Endometrial microvascular endothelial cells (primary cell): Measurements from ENCODE around the gene TMEM41B. TPM values are rescaled to one million over a fixed set of nuclear protein-coding genes. Genes with fewer than 3 reads are reported as not detected.
"Not testable (repeated sequence)": the region's sequence is repeated elsewhere in the genome, so short reads cannot be mapped to it uniquely, and the experiment has no call there.

Experiments used
- in situ Hi-C: cut with HindIII; loops from 2 replicates; pipeline ENCODE4 v1.10.0; 2017; ENCODE audit warnings: low sequenced_read_pairs, low pct_unique_long_range_greater_than_20kb; ENCODE audit errors: inconsistent ontology term
- total RNA-seq: library from RNA; depleted of rRNA; stranded (reverse); fragments of >200 nt; gene quantifications from one replicate; pipeline ENCODE4 v1.2.3, GENCODE V29; 2015; ENCODE audit errors: inconsistent ontology term

TMEM41B gene, protein sequence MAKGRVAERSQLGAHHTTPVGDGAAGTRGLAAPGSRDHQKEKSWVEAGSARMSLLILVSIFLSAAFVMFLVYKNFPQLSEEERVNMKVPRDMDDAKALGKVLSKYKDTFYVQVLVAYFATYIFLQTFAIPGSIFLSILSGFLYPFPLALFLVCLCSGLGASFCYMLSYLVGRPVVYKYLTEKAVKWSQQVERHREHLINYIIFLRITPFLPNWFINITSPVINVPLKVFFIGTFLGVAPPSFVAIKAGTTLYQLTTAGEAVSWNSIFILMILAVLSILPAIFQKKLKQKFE
- 24.4 TPM for total RNA-seq

DNA sequence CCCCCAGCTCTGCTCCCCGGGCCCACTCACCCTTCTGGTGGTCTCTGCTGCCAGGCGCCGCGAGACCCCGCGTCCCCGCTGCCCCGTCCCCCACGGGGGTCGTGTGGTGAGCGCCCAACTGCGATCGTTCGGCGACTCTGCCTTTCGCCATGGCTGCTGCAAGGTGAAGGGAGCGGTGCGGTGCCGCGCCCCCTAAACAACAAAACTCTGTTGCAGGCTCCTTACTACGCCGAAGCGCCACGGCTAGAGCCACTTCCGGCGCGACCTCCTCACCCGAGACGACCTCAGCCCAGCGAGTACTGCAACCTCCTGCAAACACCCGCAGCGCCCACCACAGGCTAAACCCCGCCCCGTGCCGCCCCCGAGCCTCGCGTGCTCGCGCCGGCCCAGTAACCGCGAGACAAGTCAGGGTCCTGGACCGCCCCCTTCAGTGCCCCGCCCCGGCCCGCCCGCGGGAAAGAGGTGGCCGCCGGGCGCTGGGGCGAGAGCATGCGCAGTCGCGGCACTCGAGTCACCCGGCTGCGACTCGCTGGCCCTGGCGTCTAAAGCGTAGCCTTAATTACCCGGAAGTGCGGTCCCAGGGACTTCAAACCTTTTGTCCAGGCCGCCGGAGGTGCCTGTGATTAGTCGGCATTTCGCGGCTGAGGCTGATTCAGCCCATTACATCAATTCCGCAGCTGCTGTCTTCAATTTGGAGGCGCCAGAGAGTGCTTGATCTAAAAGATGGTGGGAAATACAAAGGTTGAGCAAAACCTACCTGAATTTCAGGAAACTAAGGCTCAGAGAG lies at the start of gene TMEM41B:
Gene TMEM41B (minus strand): TSS at position 303 of the 787 bp plus-strand sequence. CDS start 152 bp downstream, at position 151.
- in situ Hi-C loops, result no loop called here

DNA sequence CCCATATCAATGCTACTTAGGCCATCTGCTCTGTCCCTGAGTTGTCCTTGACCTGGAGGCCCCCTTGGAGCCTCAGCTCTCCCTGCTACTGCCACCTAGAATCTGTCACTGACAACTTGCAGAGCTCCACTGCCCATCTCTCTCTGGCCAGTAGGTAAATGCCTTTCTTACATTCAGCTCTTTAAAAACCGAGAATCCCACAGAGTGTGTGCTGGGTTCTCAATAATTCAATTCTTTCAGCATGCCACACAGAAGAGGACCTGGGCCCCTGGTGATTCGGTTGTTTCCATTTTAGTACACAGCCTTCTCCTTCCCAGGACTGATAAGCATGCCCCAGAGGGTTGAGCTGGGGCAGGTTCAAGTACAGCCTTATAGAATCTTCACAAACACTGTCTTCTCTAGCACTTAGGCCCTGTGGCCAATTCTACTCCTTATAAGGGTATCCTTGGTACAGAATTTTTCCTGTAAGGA lies 48.0 kb upstream of the TMEM41B start:
- in situ Hi-C loops, result no loop called here

DNA sequence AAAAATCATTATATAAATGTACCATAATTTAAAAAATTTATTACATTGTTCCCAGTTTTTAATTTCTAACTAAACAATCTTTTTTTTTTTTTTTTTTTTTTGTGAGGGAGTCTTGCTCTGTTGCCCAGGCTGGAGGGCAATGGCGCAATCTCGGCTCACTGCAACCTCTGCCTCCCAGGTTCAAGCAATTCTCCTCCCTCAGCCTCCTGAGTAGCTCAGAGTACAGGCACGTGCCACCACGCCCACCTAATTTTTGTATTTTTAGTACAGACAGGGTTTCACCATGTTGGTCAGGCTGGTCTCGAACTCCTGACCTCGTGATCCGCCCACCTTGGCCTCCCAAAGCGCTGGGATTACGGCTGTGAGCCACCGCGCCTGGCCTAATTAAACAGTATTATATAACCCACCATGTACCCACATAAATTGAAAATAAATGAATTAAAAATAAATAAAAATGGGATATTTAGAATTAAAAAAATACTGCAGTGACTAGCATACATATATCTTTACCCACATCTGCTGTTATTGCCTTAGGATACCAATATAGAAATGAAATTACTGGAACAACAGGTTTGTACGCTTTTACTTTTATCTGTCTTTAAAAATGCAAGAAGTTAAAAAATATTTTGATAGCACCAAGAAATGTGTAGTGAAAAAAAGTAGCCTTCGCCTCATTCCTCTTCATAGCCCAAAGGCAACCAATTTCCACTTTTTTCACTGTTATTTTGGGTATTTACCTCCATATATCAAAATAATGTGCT lies 46.6 kb upstream of the TMEM41B start:
- in situ Hi-C loops, result not testable (repeated sequence)

DNA sequence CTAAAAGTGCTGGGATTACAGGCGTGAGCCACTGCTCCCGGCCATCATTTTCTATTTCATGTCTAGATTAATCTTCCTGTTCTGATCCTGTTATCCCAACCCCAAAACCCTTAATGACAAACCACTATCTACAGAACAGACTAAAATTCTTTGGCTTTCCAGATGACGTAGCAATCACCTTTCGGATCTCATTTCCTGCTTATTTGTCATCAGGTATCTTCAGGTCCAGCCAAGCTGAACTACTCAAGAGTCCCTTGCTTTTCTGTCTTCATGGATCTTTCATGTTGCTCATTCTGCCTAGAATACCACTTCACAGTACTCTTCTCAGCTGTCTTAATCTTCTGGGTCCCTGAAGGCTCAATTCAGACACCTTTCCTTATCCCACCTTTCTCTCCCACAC lies 42.6 kb upstream of the TMEM41B start:
- in situ Hi-C loops, result no loop called here

DNA sequence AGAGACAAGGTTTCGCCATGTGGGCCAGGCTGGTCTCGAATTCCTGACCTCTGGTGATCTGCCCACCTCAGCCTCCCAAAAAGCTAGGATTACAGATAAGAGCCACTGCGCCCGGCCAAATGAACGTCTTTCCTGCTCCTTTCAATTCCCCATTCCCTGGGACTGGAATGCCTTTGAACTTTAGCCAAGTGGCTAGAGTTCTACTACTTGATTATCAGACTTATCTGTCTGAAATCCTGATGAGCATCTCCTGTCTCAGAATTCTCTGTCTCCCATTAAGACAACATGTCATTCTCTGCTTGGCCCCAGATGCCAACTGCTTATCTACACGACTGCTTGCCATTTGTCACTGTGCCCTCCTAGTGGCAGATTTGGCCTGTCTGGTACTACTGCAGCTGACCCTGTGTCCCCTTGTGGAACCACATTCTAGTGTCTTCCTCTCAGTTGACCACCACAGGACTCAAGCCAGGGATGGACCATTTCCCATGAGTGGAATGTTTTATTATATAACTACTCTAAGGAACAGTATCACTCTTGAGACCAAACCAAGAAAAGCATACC lies 37.0 kb upstream of the TMEM41B start:
- in situ Hi-C loops, result no loop called here

DNA sequence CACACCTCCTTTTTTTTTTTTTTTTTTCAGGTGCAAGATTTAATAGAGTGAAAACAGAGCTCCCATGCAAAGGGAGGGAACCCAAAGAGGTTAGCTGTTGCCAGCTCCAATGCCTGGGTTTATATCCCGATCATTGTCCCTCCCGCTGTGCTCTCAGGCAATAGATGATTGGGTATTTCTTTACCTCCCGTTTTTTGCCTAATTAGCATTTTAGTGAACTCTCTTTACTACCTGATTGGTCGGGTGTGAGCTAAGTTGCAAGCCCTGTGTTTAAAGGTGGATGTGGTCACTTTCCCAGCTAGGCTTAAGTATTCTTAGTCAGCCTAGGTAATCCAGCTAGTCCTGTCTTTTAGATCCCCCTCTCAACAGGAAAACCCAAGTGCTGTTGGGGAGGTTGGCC lies 33.4 kb upstream of the TMEM41B start:
- in situ Hi-C loops, result not testable (repeated sequence)

DNA sequence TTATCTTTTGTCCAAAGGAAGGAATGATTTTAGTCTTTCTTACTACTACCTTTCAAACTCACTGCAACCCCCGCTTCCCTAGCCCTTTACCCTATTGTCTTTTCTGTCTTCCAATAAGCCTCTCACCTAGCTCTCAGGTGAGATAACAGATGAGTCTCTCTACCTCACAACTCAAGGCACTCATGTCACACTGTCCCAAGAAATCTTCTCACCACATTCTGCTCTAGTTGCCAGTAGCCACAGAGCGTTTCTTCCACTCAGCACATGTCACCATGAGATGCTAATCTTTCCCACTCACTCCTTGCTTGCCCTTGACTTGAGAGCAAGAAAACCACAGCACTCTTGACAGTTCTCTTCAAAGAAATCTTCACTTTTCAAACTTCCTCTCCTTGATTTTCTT lies 32.7 kb upstream of the TMEM41B start:
- in situ Hi-C loops, result no loop called here

DNA sequence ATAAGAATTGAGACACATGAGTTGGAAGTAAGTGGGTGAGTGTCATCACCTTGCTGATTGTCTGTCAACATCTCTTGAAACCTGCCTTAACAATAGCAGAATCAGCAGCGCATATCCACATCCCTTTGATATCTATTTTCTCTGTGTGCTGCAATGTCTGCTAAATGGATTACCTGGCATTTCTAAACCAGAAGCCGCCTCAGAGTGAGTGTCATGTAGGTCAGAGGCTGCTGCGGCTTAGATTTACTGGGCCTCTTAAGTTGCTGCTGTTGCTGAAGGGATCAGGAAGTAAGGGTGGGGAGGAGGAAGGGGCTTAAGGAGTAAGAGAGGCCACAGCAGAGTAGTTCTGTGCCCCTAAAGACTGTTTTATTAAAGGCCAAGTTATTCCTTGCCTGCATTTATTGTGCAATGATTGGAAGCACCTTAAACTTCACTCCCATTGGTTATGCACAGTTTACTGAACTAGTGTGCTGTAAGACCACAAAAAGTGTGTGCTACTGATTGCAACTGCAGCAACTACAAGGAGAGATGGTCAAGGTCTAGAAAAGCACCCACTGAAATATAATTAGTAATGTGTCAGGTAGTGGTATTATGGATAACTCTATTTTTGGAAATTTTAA lies 29.8 kb upstream of the TMEM41B start:
- in situ Hi-C loops, result no loop called here

DNA sequence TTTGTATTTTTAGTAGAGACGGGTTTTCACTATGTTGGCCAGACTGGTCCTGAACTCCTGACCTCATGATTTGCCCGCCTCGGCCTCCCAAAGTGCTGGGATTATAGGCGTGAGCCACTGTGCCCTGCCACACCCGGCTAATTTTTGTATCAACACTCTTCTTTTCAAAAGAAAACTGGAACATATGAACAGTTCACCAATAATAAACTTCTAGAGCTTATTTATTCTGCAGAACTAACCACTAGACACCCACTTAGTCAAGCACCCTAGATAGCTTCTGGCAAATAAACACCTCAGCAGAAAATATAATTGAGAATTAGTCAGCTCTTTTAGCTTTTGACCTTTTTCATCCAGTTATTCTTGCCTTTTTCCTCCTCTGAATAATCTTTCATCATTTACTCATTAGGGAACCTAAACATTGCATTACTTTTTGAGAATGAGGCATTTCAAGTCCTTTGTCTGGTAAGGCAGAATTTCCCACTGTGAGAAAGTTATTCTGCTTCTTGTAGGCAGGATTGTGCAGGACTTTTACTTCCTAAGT lies 27.3 kb upstream of the TMEM41B start:
- in situ Hi-C loops, result no loop called here

DNA sequence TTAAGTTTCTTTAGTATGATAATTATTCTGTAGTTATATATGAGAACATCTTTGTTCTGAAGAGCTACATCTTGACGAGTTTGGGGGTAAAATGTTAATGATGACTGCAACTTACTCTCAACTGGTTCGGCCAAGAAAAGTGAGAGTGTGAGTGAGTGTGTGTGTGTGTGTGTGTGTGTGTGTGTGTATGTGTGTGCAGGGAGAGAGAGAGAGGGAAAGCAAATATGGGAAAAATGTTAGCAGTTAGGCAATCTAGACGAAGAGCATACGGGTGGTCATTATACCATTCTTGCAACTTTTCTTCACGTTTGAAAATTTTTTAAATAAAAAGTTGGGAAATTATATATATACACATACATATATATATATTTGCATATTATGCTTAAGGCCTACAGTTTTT lies 18.3 kb upstream of the TMEM41B start:
- in situ Hi-C loops, result no loop called here

DNA sequence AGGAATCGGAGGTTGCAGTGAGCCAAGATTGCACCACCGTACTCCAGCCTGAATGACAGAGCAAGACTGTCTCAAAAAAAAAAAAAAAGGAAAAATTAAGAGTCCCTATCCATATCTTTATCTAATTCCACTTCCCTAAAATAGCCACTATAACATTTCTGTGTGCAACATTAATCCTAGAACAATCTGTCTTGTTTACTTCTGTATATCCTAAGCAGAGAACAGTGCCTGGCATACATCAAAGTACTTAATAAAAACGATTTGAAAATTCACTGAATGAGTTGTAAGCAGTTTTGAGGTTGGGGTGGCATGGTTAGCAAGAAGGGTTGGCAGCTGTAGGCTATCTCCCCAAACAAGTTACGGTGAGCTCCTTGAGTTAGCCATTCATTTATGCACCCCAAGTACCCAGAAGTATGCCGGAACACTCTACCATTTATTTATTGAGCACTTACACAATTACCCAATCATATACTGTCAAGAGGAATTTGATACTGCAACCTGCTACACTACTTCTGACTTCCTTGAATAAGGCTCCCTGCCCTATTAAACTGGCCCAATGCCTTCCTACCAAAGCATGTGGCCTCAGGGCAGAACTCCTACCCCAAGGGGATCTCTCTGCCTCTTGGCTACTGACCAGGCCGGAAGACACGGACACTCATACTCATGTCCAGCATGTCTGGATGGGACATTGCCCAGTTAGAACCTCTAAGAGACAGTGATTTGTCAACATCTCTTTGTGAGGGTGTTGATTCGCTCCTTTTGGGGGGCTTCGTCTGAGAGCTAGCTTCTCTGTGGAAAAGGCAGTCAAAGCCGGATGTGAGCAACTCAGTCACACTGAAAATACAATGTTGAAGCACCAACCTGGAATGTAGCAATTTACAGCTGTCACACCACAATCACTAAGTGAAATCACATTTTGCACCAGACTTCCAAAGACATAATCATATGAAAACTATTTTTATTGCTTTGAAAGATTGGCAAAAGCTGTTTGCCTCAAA lies 16.3 kb upstream of the TMEM41B start:
- in situ Hi-C loops, result no loop called here

DNA sequence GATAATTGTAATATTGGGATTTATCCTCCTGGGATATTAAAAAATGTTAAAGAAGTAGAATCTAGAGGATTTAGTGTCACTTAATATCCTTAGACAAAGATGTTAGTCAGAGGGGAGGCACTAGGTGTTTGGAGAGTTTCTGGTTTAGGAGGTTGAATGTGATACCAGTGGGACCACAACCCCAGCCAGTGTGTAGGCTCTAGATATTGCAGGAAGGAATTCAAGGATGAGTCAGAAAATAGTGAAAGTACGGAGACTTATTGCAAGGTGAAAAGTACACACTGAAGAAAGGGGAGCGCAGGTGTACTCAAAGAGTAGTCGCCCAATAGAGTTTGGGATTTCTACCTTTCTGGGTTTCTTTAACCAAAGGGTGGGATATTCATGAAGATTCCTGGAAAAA lies 5.7 kb upstream of the TMEM41B start:
- in situ Hi-C loops, result no loop called here

DNA sequence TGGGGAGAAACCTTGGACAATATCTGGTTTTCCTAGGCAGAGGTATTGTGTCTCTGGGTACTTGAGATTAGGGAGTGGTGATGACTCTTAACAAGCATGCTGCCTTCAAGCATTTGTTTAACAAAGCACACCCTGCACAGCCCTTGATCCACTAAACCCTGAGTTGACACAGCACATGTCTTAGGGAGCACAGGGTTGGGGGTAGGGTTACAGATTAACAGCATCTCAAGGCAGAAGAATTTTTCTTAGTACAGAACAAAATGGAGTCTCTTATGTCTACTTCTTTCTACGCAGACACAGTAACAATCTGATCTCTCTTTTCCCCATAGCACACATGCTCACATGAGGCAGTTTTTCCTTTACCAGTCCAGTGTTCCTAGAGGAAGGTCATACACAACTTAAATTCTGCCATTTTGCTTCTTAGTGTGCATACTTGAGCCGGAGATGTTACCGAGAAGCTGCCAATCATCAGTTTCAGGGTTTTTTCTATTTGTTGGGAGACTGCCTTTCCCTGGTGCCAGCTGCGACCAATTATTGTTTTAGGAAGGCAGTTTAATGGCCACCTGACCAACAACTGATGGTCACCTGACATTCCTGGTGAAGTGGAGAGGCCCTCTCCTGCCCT lies 5.1 kb upstream of the TMEM41B start:
- in situ Hi-C loops, result not testable (repeated sequence)

DNA sequence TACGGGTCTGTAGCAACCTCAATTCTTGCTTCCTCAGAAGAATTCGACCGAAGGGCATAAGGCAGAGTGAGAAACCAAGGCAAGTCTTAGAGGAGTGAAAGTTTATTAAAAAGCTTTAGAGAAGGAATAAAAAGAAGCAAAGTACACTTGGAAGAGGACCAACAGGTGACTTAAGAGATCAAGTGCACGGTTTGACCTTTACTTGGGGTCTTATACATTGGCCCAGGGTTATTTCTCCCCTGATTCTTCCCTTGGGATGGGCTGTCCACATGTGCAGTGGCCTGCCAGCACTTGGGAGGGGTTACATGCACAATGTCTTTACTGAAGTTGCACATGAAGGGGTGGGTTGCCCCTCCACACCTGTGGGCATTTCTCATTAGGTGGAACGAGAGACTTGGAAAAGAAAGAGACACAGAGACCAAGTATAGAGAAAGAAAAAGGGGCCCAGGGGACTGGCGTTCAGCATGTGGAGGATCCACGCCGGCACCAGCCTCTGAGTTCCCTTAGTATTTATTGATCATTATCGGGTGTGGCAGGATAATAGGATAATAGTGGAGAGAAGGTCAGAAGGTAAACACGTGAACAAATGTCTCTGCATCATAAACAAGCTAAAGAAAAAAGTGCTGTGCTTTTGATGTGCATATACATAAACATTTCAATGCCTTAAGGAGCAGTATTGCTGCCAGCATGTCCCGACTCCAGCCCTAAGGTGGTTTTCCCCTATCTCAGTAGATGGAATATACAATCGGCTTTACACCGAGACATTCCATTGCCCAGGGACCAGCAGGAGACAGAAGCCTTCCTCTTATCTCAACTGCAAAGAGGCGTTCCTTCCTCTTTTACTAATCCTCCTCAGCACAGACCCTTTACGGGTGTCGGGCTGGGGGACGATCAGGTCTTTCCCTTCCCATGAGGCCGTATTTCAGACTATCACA lies 4.3 kb upstream of the TMEM41B start:
- in situ Hi-C loops, result not testable (repeated sequence)

DNA sequence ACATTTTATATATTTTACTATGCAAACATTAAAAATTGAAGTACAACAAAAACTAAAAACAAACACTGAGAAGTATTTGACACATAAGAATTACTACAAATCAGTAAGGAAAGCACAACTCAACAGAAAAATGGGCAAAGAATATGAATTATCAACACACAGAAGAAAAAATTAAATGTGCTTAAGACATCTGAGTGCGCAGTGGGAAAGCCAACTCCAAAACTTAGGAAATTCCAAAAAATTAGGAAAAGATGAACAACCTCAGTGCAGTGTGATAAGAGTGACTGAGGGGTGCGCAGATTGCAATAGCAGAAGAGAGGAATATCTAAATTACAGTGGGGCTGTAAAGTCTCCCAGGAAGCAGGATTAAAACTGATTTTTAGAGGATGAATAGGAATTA lies 1.9 kb upstream of the TMEM41B start:
- in situ Hi-C loops, result no loop called here

DNA sequence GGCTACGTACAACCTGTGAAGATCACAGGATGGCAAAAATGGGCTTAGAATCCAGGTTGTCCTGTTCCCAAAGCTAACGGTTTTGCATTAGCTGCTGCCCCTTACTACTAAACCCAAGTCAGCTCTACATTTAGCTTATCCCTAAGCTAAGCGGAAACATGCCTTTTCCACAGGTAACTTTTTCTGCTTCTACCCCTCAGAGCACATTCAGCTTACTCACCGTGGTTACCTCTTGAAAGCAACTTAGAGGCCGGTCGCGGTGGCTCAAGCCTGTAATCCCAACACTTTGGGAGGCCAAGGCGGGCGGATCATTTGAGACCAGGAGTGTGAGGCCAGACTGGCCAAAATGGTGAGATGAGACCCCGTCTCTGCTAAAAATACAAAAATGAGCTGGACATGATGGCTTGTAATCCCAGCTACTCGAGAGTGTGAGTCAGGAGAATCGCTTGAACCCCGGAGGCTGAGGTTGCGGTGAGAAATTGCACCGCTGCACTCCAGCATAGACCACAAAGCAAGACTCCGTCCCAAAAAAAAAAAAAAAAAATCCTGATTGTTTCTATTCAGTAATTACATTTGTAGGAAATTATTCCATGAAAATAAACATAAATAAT lies 790 bp upstream of the TMEM41B start:
- in situ Hi-C loops, result no loop called here
